GM21529 (cell line): ENCODE measurements around the gene MT1X.
"Not testable (repeated sequence)": the region's sequence is repeated elsewhere in the genome, so short reads cannot be mapped to it uniquely, and the experiment has no call there.

Source experiments
- ATAC-seq: cut with Tn5 transposase; IDR thresholded peaks from one replicate; pipeline ENCODE4 v1.9.1; 2021; ENCODE audit not compliant: unreplicated experiment

The MT1X gene

DNA sequence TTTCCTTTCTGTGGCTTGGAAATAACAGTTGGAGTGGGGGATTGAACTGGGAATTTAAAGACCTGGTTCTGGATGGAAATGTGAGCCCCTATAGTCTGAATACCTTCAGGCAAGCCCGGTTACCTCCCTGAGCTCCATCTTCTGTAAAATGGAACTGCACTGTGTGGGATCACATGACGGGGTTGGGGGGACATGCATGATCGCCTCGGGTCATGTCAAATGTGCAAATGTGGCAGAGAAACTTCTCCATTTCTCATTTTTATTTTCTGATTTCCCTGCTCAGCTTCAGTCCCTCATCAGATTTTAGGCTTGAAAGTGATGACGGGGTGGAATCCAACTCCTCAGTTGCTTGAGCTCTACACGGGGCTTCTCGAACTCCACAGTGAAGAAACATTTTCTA, 29.1 kb upstream of the MT1X start:
- ATAC-seq: no peak

DNA sequence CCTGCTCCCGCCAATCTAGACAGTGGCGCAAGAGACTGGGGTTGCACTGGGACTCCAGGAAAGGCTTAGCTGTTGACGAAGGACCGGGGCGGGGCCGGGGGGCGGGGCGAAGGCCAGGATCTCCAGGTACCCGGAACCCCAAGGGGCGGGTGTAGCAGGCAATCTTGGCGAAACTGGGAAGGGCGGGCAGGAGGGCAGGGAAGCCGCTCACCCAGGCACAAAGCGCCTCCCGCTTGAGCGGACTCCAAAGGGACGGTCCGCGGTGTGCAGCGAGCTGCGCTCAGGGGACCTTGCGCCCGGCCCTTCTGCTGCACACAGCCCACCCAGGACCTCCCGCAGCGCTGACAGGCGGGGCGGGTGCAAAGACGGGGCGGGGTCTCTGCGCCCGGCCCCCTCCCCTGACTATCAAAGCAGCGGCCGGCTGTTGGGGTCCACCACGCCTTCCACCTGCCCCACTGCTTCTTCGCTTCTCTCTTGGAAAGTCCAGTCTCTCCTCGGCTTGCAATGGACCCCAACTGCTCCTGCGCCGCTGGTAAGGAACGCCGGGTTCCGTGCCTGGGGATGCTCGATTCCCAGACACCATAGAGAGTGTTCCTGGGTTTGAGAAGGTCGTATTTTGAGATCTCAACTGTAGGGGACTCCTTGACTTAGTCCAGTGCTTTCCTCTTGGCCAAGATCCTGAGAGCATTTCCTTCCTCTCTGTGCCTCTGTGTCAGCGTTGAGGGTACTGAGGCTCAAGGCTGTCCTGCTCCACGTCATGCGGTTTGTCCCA, 24.5 kb upstream of the MT1X start, which contains the start of gene MT1F:
MT1F (plus strand) TSS at position 405 of the 772 bp plus-strand sequence; CDS start at position 505, 100 bp downstream.
- peak; percentile 49 for ATAC-seq

DNA sequence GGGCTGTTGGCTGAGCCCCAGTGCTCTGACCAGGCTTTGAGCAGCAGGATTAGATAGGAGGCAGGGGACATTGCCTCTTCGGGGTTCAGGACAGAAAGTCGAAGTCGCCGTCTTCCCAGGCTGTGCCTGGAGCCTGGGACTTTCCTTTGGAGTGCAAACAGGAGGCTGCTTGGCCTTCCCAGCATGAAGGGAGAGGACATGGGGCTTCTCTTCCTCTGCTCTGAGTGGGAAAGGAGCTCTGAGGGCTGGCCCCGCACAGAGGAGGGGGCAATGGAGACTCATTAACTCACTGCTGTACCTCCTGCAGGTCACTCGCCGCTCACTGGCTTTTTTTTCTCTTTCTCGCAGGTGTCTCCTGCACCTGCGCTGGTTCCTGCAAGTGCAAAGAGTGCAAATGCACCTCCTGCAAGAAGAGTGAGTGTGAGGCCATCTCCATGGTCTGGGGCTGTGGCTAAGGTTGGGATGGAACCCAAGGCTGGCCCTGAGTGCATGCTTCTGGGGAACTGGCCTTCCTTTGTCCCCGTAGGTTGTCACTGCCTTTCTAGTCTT, 23.9 kb upstream of the MT1X start:
- ATAC-seq: no peak

DNA sequence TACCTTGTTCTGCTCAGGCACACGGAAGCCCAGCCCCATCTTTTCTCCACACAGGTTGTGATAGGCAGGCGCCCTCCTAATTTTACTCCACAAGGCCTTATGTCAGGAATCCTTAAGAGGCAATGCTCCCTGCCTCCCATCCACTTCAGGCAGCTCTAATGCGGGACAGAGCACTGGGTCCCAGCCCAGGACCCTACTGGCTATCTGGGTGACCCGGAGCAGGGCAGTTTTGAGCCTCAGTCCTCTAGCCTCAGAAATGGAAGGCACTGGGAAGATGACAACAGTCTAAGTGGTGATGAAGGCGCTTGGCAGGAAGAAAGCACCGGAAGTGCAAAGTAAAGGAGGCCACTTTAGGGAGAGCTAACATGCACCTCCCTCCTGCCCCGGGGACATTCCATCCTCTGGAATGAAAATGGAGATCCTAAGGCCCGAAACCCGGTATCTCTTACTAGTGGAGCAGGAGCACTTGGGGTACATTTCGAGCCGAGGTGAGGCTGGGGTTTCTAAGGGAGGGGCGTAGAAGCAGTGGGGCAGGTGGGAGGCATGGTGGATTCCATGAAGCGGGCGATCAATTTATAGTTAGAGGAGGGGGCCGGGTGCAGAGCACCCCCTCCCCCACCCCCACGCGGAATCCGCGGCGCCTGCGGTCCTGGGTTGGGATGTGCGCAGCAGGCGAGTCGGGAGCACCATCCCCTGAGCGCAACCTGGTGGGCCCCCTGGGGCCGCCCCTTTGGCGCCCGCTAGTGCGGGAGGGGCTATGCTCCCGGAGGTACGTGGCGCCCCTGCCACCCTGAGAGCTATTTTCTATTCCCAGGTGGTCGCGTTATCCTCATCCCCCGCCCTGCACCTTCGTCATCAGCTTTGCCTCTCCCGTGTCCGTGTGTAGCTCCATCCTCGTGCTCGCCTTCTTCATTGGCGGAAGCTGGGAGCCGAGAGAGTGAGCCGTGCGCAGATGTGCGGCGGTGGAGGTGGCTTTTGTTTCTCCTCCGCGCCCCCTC, 19.6 kb upstream of the MT1X start:
- no peak for ATAC-seq

DNA sequence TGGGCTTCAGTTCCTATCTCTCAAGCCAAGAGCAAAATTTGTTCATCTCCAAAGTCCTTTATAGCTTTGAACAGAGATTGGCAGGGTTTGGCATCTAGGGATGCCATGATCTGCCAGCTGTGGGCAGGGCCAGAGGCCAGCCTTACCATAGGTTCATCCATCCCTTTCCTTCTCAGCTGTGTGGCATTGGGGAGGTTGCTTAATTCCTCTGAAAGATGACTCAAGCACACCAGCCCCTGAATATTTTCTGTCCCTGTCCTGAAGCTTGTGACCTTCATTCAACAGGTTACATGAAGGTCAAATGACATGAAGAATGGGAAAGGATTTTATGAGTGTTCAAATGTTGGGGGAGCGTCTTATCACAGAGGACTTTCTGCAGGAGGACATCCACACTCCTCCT, 17.8 kb upstream of the MT1X start:
- no peak for ATAC-seq

DNA sequence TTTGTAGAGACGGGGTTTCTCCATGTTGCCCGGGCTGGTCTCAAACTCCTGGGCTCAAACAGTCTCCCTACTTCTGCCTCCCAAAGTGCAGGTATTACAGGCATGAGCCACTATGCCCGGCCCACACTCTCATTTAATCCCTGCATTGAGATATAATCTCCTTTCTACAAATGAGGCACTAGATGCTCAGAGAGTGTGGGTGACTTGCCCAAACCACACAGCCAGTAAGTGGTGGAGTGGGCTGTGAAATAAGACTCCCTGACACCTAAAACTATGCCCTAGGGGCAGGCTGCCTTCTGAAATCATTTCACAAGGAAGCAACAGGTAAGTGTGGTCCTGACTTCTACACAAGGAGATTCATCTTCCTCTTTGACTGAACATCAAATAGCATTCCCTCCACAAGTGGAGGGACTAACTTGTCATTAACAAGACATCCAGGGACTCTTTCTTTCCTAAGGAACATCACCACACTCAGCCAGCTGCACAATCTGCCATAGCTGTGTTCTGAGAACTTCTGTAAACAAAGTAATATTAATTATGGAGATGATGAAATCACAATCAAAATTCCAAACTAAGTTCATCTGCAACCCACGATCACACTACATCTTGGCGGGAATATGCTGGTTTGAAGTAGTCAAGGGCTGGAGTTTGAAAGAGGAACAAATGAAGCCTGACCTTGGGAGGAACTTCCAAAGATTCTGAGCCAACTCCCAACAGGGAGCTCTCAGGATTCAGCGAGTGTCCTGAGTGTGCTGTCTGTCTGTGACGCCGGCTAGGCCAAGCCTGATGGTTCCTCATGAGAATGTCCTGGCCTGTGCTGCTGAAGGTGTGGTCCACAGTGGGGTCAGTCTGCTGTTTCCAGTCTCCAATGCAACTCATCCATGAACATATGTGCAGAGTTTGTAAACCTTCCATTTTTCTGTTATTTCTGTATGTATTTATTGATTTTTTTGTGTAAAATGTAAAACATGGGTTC, 16.7 kb upstream of the MT1X start:
- not testable (repeated sequence) for ATAC-seq

DNA sequence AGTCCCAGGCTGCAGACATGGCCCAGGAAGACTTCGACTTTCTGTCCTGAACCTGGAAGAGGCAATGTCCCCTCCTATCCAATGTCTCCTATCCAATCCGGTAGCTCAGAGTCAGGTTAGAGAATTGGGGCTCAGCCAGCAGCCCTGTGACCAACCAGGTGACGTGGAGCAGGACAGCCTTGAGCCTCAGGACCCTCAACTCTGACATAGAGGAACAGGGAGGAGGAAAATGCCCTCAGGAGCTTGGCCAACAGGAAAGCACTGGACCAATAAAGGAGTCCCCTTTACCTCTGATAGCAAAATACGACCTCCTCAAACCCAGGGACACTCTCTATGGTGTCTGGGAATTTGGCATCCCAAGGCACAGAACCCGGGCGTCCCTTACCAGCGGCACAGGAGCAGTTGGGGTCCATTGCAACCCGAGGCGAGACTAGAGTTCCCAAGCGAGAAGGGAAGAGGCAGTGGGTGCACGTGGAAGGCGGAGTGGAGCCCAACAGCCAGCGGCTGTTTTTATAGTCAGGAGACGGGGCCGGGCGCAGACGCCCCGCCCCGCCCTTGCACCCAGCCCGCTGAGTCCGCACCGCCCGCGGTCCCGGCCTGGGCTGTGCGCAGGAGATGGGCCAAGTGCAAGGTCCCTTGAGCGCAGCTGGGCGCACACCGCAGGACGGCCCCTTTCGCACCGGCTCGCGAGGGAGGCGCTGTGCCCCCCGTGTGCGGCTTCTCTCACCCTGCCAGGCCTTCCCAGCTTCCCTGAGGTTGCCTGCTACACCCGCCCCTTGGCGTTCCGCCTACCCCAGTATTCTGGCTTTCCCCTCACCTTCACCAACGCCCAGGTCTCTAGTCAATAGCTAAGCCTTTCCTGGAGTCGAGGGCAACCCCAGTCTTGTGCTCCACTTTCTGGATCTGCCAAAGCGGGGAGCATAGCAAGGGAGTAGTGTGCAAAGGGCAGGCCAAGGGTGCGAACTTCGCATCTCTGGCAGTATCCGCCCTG, 14.4 kb upstream of the MT1X start, which contains the start of gene MT1G:
MT1G (minus strand) TSS at position 485 of the 991 bp plus-strand sequence; CDS start at position 413, 72 bp downstream.
- no peak for ATAC-seq

DNA sequence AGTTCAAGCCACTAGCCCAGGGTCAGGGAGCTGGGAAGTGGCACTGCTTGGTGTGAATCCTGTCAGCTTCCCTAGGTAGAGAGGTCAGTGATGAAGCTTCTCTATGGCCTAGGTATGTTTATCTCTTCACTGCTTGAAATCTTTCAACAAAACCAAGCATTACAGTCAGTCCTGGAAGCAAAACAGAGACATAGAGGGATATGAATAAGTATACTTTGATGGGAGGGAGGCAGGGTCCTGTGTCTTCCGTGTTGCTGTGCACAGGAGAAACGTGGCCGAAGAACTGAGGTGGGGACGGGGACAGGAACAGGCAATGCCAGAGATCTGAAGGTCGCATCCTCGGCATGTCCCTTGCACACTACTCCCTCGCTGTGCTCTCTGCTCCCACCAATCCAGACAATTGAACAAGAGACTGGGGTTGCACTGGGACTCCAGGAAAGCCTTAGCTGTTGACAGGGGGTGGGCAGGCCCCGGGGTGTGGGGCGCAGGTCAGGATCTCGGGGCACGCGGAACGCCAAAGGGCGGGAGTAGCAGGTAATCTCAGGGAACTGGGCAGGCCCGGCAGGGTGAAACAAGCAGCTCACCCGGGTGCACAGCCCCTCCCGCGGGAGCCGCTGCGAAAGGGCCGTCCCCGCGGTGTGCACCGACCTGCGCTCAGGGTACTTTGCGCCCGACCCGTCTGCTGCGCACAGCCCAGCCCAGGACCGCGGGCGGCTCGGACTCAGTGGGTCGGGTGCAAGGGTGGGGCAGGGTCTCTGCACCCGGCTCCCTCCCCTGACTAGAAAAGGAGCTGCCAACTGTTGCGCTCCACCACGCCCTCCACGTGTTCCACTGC, 13.0 kb upstream of the MT1X start, which contains the start of gene MT1H:
MT1H (plus strand) TSS at position 810 of the 835 bp plus-strand sequence. CDS start 71 bp downstream, outside the sequence.
- no peak for ATAC-seq

DNA sequence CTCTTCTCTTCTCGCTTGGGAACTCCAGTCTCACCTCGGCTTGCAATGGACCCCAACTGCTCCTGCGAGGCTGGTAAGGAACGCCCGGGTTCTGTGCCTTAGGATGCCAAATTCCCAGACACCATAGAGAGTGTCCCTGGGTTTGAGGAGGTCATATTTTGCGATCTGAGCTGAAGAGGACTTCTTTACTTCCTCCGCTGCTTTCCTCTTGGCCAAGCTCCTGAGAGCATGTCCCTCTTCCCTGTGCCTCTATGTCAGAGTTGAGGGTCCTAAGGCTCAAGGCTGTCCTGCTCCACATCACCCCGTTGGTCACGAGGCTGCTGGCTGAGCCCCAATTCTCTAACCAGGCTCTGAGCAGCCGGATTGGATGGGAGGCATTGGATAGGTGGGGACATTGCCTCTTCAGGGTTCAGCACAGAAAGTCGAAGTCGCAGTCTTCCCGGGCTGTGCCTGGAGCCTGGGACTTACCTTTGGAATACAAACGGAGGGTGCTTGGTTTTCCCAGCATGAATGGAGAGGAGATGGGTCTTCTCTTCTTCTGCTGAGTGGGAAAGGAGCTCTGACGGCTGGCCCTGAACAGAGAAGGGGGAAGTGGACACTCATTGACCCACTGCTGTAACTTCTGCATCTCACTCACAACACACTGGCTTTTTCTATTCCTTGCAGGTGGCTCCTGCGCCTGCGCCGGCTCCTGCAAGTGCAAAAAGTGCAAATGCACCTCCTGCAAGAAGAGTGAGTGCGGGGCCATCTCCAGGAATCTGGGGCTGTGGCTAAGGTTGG, 12.2 kb upstream of the MT1X start:
- no peak for ATAC-seq

DNA sequence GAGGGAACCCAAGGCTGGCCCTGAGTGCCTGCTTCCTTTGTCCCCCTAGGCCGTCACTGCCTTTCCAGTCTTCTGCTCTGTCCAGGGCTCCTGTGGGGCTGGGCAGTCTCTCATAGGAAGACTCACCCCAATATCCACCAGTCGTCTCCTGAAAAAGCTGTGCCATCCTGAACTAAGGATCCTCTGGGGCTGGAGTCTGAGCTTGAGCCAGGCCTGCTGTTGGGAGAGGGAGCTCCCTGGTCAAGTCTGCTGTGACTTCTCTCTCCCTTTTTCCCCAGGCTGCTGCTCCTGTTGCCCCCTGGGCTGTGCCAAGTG, 11.7 kb upstream of the MT1X start:
- no peak for ATAC-seq

DNA sequence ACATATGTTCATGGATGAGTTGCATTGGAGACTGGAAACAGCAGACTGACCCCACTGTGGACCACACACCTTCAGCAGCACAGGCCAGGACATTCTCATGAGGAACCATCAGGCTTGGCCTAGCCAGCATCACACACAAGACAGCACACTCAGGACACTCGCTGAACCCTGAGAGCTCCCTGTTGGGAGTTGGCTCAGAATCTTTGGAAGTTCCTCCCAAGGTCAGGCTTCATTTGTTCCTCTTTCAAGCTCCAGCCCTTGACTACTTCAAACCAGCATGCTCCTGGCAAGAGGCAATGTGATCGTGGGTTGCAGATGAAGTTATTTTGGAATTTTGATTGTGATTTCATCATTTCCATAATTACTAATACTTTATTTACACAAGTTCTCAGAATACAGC, 10.6 kb upstream of the MT1X start:
- not testable (repeated sequence) for ATAC-seq

DNA sequence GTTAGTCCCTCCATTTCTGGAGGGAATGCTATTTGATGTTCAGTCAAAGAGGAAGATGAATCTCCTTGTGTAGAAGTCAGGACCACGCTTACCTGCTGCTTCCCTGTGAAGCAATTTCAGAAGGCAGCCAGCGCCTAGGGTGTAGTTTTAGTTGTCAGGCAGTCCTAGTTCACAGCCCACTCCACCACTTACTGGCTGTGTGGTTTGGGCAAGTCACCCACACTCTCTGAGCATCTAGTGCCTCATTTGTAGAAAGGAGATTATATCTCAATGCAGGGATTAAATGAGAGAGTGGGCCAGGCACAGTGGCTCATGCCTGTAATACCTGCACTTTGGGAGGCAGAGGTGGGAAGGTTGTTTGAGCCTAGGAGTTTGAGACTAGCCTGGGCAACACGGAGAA, 10.1 kb upstream of the MT1X start:
- ATAC-seq: not testable (repeated sequence)

DNA sequence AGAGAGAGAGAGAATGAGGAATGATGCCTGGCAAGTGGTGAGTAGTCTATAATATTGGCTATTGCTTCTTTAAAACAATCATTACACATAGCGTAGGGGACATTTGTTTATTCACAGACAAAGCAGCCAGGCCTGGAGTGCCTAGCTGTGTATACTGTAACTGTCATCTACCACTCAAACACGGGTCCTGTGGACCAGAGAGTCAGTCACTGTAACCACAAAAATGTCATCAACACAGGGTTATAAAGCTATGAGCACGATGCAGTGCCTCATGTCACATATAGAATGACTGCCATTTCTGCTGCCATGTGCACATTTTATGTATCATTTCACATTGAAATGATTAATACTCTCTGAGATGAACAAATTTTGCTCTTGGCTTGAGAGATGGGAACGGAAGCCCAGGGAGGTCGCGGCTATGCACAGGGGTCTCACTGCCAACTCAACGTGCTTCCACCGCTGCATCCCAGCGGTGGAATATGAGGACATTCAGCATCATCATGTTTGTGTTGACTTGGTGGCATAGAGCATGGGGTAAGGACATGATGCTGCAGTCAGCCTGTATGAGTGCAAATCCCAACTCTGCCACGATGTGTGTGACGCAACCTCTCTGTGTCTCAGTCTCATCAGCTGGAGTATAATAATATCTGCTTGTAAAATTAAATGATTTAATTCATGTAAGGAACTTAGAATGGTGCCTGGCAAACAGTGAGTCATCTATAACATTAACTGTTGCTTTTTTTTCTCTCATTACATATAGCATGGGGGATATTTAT, 9.3 kb upstream of the MT1X start:
- no peak for ATAC-seq

DNA sequence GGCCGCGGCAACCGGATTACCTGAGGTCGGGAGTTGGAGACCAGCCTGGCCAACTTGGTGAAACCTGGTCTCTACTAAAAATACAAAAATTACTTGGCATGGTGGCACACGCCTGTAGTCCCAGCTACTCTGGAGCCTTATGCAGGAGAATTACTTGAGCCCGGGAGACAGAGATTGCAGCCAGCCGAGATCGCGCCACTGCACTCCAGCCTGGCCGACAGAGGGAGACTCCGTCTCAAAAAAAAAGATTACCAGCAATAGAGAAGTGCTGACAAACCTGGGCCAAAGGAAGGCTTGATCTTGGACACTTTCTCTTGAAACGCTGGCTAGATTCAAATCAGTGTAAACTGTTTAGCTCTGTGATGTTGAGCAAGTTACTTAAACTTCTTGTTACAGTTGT, 8.3 kb upstream of the MT1X start:
- ATAC-seq: no peak

DNA sequence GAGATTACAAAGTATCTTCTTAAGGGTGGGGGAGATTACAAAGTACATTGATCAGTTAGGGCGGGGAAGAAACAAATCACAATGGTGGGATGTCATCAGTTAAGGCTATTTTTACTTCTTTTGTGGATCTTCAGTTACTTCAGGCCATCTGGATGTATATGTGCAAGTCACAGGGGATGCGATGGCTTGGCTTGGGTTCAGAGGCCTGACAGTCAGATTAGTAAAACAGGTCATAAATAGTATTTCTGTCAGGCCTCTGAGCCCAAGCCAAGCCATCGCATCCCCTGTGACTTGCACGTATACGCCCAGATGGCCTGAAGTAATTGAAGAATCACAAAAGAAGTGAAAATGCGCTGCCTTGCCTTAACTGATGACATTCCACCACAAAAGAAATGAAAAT, 7.7 kb upstream of the MT1X start:
- not testable (repeated sequence) for ATAC-seq

DNA sequence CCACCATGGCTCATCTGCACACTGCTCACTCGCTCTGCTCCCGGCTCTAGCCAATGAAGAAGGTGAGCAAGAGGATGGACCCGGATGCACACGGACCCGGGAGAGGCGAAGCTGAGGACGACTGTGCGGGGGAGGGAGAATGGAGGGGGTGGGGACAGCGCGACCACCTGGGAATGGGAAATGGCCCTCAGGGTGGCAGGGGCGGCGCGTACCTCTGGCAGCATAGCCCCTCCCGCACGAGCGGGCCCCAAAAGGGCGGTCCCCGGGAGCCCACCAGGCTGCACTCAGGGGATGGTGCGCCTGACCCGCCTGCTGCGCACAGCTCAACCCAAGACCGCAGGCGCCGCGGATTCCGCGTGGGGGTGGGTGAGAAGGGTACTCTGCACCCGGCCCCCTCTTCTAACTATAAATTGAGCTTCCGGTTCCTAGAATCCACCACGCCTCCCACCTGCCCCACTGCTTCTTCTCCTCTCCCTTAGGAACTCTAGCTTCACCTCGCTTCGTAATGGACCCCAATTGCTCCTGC, 6.5 kb upstream of the MT1X start:
- no peak for ATAC-seq
